OCI-LY1 (cell line): Measurements from ENCODE around the gene RGS19.
"Not testable (repeated sequence)": the region's sequence is repeated elsewhere in the genome, so short reads cannot be mapped to it uniquely, and the experiment has no call there.

Experiments used
- H2AFZ ChIP-seq: fragments of 200-600 bp; sonication (generic), shearing (Covaris generic); 2 replicates; pipeline ENCODE4 v1.6.0; 2014; ENCODE audit warnings: antibody characterized with exemption, mild to moderate bottlenecking, low read length
- H3F3A ChIP-seq: fragments of 200-600 bp; sonication (generic), shearing (Covaris generic); 2 replicates; pipeline ENCODE4 v1.6.0; 2014; ENCODE audit warnings: mild to moderate bottlenecking, antibody characterized with exemption, low read length, moderate library complexity; ENCODE audit not compliant: insufficient read depth
- H3K27ac ChIP-seq: fragments of 200-600 bp; sonication (generic); 2 replicates; pipeline ENCODE4 v1.5.1; 2014; ENCODE audit warnings: low read length, mixed run types, mild to moderate bottlenecking, low read depth; ENCODE audit not compliant: poor library complexity, severe bottlenecking
- H3K27me3 ChIP-seq: fragments of 200-600 bp; sonication (generic); 2 replicates; pipeline ENCODE4 v1.6.0; 2014; ENCODE audit warnings: antibody characterized with exemption, mild to moderate bottlenecking, low read length, moderate library complexity; ENCODE audit not compliant: insufficient read depth
- H3K36me3 ChIP-seq: fragments of 200-600 bp; sonication (generic); 2 replicates; pipeline ENCODE4 v1.6.1; 2014; ENCODE audit warnings: mild to moderate bottlenecking, antibody characterized with exemption, low read length, moderate library complexity, mixed read lengths; ENCODE audit not compliant: insufficient read depth
- H3K4me1 ChIP-seq: fragments of 200-600 bp; sonication (generic); 2 replicates; pipeline ENCODE4 v1.5.1; 2014; ENCODE audit warnings: mild to moderate bottlenecking, low read length, moderate library complexity; ENCODE audit not compliant: insufficient read depth, severe bottlenecking
- H3K4me2 ChIP-seq: fragments of 200-600 bp; sonication (generic), shearing (Covaris generic); 2 replicates; pipeline ENCODE4 v1.6.1; 2014; ENCODE audit warnings: low read length
- H3K4me3 ChIP-seq: fragments of 200-600 bp; sonication (generic); 2 replicates; pipeline ENCODE4 v1.5.1; 2014; ENCODE audit warnings: low read length, low read depth, mild to moderate bottlenecking, mixed read lengths; ENCODE audit not compliant: poor library complexity, severe bottlenecking
- H3K79me2 ChIP-seq: fragments of 200-600 bp; shearing (Covaris generic); 2 replicates; pipeline ENCODE4 v1.6.1; 2016; ENCODE audit warnings: mixed run types, low read length, mixed read lengths; ENCODE audit not compliant: insufficient read depth
- H3K9ac ChIP-seq: fragments of 200-600 bp; sonication (generic), shearing (Covaris generic); 2 replicates; pipeline ENCODE4 v1.6.1; 2014; ENCODE audit warnings: mild to moderate bottlenecking, low read length, mixed read lengths
- H3K9me2 ChIP-seq: fragments of 200-600 bp; sonication (generic), shearing (Covaris generic); 2 replicates; pipeline ENCODE4 v1.6.1; 2014; ENCODE audit warnings: low read depth, mild to moderate bottlenecking, low read length, mixed read lengths
- H3K9me3 ChIP-seq: fragments of 200-600 bp; shearing (Covaris generic); 2 replicates; pipeline ENCODE4 v1.6.1; 2014; ENCODE audit warnings: low read length, mixed read lengths
- H4K20me1 ChIP-seq: fragments of 200-600 bp; sonication (generic), shearing (Covaris generic); 2 replicates; pipeline ENCODE4 v1.6.0; 2016; ENCODE audit warnings: mild to moderate bottlenecking, low read length; ENCODE audit not compliant: insufficient read depth
- CTCF ChIP-seq: fragments of 200-600 bp; sonication (generic), shearing (Covaris generic); IDR thresholded peaks from 2 replicates; pipeline ENCODE4 v1.5.1; 2017; ENCODE audit warnings: mild to moderate bottlenecking, antibody characterized with exemption, low read length, moderate library complexity, mixed read lengths
- EZH2 ChIP-seq: fragments of 200-600 bp; sonication (generic), shearing (Covaris generic); IDR thresholded peaks from 2 replicates; pipeline ENCODE4 v1.8.0; 2017; ENCODE audit warnings: borderline replicate concordance, mixed run types, mild to moderate bottlenecking, antibody characterized with exemption, low read length, moderate library complexity, mixed read lengths

Gene RGS19

GRCh38 chr20:64079273-64080012 lies at the start of gene RGS19:
RGS19 (minus strand) TSS chr20:64079518; CDS start chr20:64076886, 2,632 bp downstream.
- no peaks in the 10 kb centered on the region for H3K9me3 ChIP-seq
- H2AFZ ChIP-seq, result no peak within 1 kb of the TSS
- no peaks in the 10 kb centered on the region; the same call in 1 of the 2 replicates for H3K27me3 ChIP-seq
- peaks cover 34% of the 10 kb centered on the region for H3K4me1 ChIP-seq
- no peaks in the 10 kb centered on the region for H4K20me1 ChIP-seq
- no peaks in the 10 kb centered on the region for H3K9me2 ChIP-seq
- no peak within 1 kb of the TSS for H3K27ac ChIP-seq
- H3F3A ChIP-seq, result no peaks in the 10 kb centered on the region
- no peaks in the 10 kb centered on the region for H3K36me3 ChIP-seq
- H3K4me3 ChIP-seq, result peak within 1 kb of the TSS; percentile 74
- H3K79me2 ChIP-seq, result no peaks in the 10 kb centered on the region
- peak within 1 kb of the TSS; percentile 78 for H3K9ac ChIP-seq
- no peak for TF ChIP-seq EZH2
- peak within 1 kb of the TSS; percentile 75 for H3K4me2 ChIP-seq

GRCh38 chr20:64123517-64123916 lies 44.2 kb upstream of the RGS19 start:
- H3K9me2 ChIP-seq, H3K4me2 ChIP-seq, H2AFZ ChIP-seq, H3K27me3 ChIP-seq, H3K27ac ChIP-seq, H3K79me2 ChIP-seq, H3K9me3 ChIP-seq, H4K20me1 ChIP-seq, H3K4me1 ChIP-seq, H3F3A ChIP-seq, H3K36me3 ChIP-seq, H3K4me3 ChIP-seq, H3K9ac ChIP-seq: not testable (repeated sequence)

- not testable (repeated sequence) for H3K4me3 ChIP-seq, H2AFZ ChIP-seq, H3K9me2 ChIP-seq, H3F3A ChIP-seq, H3K27me3 ChIP-seq, H3K79me2 ChIP-seq, H4K20me1 ChIP-seq, H3K27ac ChIP-seq, H3K4me1 ChIP-seq, H3K9me3 ChIP-seq, H3K9ac ChIP-seq, H3K4me2 ChIP-seq, H3K36me3 ChIP-seq
Observed at GRCh38 chr20:64122927-64123326, 43.6 kb upstream of the RGS19 start.

GRCh38 chr20:64121586-64121985 lies 42.3 kb upstream of the RGS19 start:
- Histone ChIP-seq H3K9me2 (no peaks in the 10 kb centered on the region), H3F3A (no peaks in the 10 kb centered on the region), H3K27me3 (no peaks in the 10 kb centered on the region)

More at GRCh38 chr20:64121586-64121985, 42.3 kb upstream of the RGS19 start:
- peaks cover 8% of the 10 kb centered on the region for H3K4me1 ChIP-seq
- TF ChIP-seq CTCF (no peak), EZH2 (no peak)
- no peaks in the 10 kb centered on the region for H3K36me3 ChIP-seq
- no peak overlapping the region for H3K27ac ChIP-seq
- no peak overlapping the region for H3K4me3 ChIP-seq
- no peak overlapping the region for H3K9ac ChIP-seq
- no peak overlapping the region for H3K4me2 ChIP-seq
- no peaks in the 10 kb centered on the region for H3K9me3 ChIP-seq
- no peaks in the 10 kb centered on the region for H4K20me1 ChIP-seq
- H2AFZ ChIP-seq, result no peak overlapping the region
- no peaks in the 10 kb centered on the region for H3K79me2 ChIP-seq
